ENCODE data around the gene TRIM2.

TRIM2 gene

DNA sequence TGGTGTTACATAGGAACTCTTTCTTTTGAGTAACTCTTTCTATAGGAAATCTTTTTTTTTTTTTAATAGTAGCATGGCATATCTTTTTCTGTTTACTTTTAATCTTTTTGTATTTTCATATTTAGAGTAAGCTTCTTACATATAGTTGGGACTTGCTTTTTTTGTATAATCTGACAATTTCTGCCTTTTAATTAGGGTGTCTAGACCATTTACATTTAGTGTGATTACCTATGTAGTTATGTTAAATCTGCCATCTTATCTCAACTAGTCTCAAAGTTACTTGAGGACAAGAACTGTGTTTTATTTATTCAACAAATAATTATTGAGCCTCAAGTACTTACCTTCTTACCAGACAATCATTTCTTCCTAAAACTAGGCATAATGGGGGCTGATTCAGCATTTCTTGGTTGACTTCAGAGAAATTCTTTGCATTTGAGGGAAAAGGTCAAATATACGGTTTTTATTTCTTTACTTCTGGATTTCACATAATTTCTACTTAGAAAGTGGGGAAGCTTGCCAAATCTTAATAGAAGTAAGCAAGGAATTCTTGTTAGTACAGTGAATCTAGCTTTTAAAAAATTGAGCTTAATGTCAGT lies 168.8 kb downstream of the TRIM2 start:
- no peak for DNase-seq (ENCODE audit: low read depth in 2 of 2)

- DNase-seq (ENCODE audit: low read depth in 2 of 2): no peak
Observed at GRCh38 chr4:153374442-153374841, 170.2 kb downstream of the TRIM2 start.

GRCh38 chr4:153375303-153375702 lies 171.1 kb downstream of the TRIM2 start:
- no peak for DNase-seq (ENCODE audit: low read depth in 2 of 2)

- no peak for DNase-seq (ENCODE audit: low read depth in 2 of 2)
Observed at GRCh38 chr4:153383131-153383530, 178.9 kb downstream of the TRIM2 start.

- no peak for DNase-seq (ENCODE audit: low read depth in 2 of 2)
Observed at GRCh38 chr4:153384160-153384559, 179.9 kb downstream of the TRIM2 start.

GRCh38 chr4:153385784-153386183 lies 181.5 kb downstream of the TRIM2 start:
- no peak for DNase-seq (ENCODE audit: low read depth in 2 of 2)

DNA sequence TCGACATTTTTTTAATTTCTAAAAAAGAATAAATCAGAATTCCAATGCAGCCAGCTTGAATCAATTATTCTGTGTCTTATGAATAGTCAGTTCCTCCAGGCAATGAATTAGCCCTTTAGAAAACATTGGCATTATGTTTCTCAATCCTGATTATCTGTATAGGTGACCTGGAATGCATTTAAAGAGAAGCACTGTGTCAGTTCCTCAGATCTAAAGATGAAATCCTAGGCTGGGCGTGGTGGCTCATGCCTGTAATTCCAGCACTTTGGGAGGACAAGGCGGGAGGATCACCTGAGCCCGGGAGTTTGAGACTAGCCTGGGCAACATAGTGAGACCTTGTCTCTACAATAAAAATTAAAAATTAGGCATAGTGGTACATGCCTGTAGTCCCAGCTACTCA lies 183.7 kb downstream of the TRIM2 start:
- no peak for DNase-seq (ENCODE audit: low read depth in 2 of 2)

All from stimulated activated CD4-positive, alpha-beta T cell treated with anti-CD3 and anti-CD28 coated beads, Interleukin-1b, Interleukin-23, amount 100 ng/mL, for 1 hour (primary cell).